GM21737 (cell line): ENCODE results near the gene LHFPL2.
"Not testable (repeated sequence)": the region's sequence is repeated elsewhere in the genome, so short reads cannot be mapped to it uniquely, and the experiment has no call there.

Source experiments
- ATAC-seq: cut with Tn5 transposase; IDR thresholded peaks from one replicate; pipeline ENCODE4 v1.9.1; 2021; ENCODE audit warnings: mild to moderate bottlenecking, moderate library complexity; ENCODE audit not compliant: unreplicated experiment

LHFPL2 gene

GRCh38 chr5:78621291-78621738, 27.3 kb downstream of the LHFPL2 start:
- no peak for ATAC-seq

GRCh38 chr5:78620119-78620518, 28.5 kb downstream of the LHFPL2 start:
- ATAC-seq: not testable (repeated sequence)

GRCh38 chr5:78618303-78618702, 30.3 kb downstream of the LHFPL2 start:
- ATAC-seq: no peak

GRCh38 chr5:78615697-78616096, 32.9 kb downstream of the LHFPL2 start:
- no peak for ATAC-seq

- ATAC-seq: no peak
Observed at GRCh38 chr5:78614816-78615215, 33.8 kb downstream of the LHFPL2 start.

GRCh38 chr5:78613756-78614155, 34.8 kb downstream of the LHFPL2 start:
- no peak for ATAC-seq

GRCh38 chr5:78613151-78613533, 35.4 kb downstream of the LHFPL2 start:
- no peak for ATAC-seq

GRCh38 chr5:78612227-78613150, 36.1 kb downstream of the LHFPL2 start:
- no peak for ATAC-seq

GRCh38 chr5:78611126-78611605, 37.4 kb downstream of the LHFPL2 start:
- no peak for ATAC-seq

- ATAC-seq: no peak
Observed at GRCh38 chr5:78610636-78611035, 37.9 kb downstream of the LHFPL2 start.

GRCh38 chr5:78610163-78610583, 38.4 kb downstream of the LHFPL2 start:
- ATAC-seq: no peak

- no peak for ATAC-seq
Observed at GRCh38 chr5:78607864-78608263, 40.7 kb downstream of the LHFPL2 start.

GRCh38 chr5:78606241-78606640, 42.3 kb downstream of the LHFPL2 start:
- ATAC-seq: no peak

GRCh38 chr5:78605611-78606010, 43.0 kb downstream of the LHFPL2 start:
- no peak for ATAC-seq

GRCh38 chr5:78604689-78605285, 43.8 kb downstream of the LHFPL2 start:
- ATAC-seq: no peak

- no peak for ATAC-seq
Observed at GRCh38 chr5:78603636-78604175, 44.9 kb downstream of the LHFPL2 start.

- ATAC-seq: no peak
Observed at GRCh38 chr5:78602400-78602799, 46.2 kb downstream of the LHFPL2 start.

GRCh38 chr5:78601559-78602314, 46.8 kb downstream of the LHFPL2 start:
- ATAC-seq: no peak

- no peak for ATAC-seq
Observed at GRCh38 chr5:78600687-78601414, 47.7 kb downstream of the LHFPL2 start.

GRCh38 chr5:78598973-78599372, 49.6 kb downstream of the LHFPL2 start:
- no peak for ATAC-seq
